Mesendoderm (in vitro differentiated cells): Measurements from ENCODE around the gene MAGEB6B.
"Not testable (repeated sequence)": the region's sequence is repeated elsewhere in the genome, so short reads cannot be mapped to it uniquely, and the experiment has no call there.

Experiments
- DNase-seq: peaks from one replicate; pipeline ENCODE4 v3.0.0; 2013
- H2AK5ac ChIP-seq: 2 replicates; pipeline ENCODE4 v1.6.1; 2013; ENCODE audit warnings: low read length, inconsistent platforms
- H2BK120ac ChIP-seq: 2 replicates; pipeline ENCODE4 v1.6.1; 2013; ENCODE audit warnings: low read depth, mild to moderate bottlenecking, low read length, moderate library complexity, mixed read lengths
- H2BK15ac ChIP-seq: replicated peaks from 2 replicates; pipeline ENCODE4 v1.6.1; 2013; ENCODE audit warnings: low read depth, mild to moderate bottlenecking, moderate library complexity
- H2BK5ac ChIP-seq: 2 replicates; pipeline ENCODE4 v1.6.1; 2013; ENCODE audit warnings: low read length, inconsistent platforms
- H3K18ac ChIP-seq: 2 replicates; pipeline ENCODE4 v1.6.1; 2013; ENCODE audit warnings: mild to moderate bottlenecking, low read length, mixed read lengths
- H3K23ac ChIP-seq: one replicate; pipeline ENCODE4 v1.6.1; 2013; ENCODE audit warnings: low read length
- H3K27ac ChIP-seq: 2 replicates; pipeline ENCODE4 v1.5.1; 2013; ENCODE audit warnings: low read depth, mild to moderate bottlenecking, inconsistent platforms, low read length, moderate library complexity
- H3K27me3 ChIP-seq: 2 replicates; pipeline ENCODE4 v1.6.1; 2013; ENCODE audit warnings: low read length, control low read depth, mild to moderate bottlenecking, inconsistent platforms; ENCODE audit not compliant: insufficient read depth, poor library complexity
- H3K36me3 ChIP-seq: 2 replicates; pipeline ENCODE4 v1.6.1; 2013; ENCODE audit warnings: low read length, inconsistent platforms; ENCODE audit not compliant: control insufficient read depth, insufficient read depth
- H3K4ac ChIP-seq: one replicate; pipeline ENCODE4 v1.6.1; 2013; ENCODE audit warnings: low read depth, mild to moderate bottlenecking, low read length, moderate library complexity
- H3K4me1 ChIP-seq: 2 replicates; pipeline ENCODE4 v1.6.1; 2013; ENCODE audit warnings: low read depth, low read length, inconsistent platforms; ENCODE audit not compliant: control insufficient read depth
- H3K4me2 ChIP-seq: 2 replicates; pipeline ENCODE4 v1.6.1; 2013; ENCODE audit warnings: low read length
- H3K4me3 ChIP-seq: 2 replicates; pipeline ENCODE4 v1.5.1; 2013; ENCODE audit warnings: mild to moderate bottlenecking, low read length
- H3K56ac ChIP-seq: one replicate; pipeline ENCODE4 v1.6.1; 2013; ENCODE audit warnings: low read length
- H3K79me1 ChIP-seq: 2 replicates; pipeline ENCODE4 v1.6.1; 2013; ENCODE audit warnings: low read length, inconsistent platforms
- H3K79me2 ChIP-seq: 2 replicates; pipeline ENCODE4 v1.6.1; 2013; ENCODE audit warnings: mild to moderate bottlenecking, low read length; ENCODE audit not compliant: control insufficient read depth, insufficient read depth
- H3K9ac ChIP-seq: 2 replicates; pipeline ENCODE4 v1.6.1; 2013; ENCODE audit warnings: low read length, inconsistent platforms
- H4K5ac ChIP-seq: one replicate; pipeline ENCODE4 v1.6.1; 2013; ENCODE audit warnings: low read length
- H4K8ac ChIP-seq: one replicate; pipeline ENCODE4 v1.6.1; 2013; ENCODE audit warnings: low read depth, mild to moderate bottlenecking, control low read depth, low read length, moderate library complexity
- WGBS: extraction: QIAGEN DNeasy Blood & Tissue Kit; methylation state at CpG from one replicate; pipeline ENCODE4 v1.1.7; 2013; ENCODE audit warnings: low lambda C conversion rate, missing lambda C conversion rate; ENCODE audit not compliant: insufficient coverage; ENCODE audit errors: extremely low coverage; 5-methylcytosine and 5-hydroxymethylcytosine counted together

The MAGEB6B gene

DNA sequence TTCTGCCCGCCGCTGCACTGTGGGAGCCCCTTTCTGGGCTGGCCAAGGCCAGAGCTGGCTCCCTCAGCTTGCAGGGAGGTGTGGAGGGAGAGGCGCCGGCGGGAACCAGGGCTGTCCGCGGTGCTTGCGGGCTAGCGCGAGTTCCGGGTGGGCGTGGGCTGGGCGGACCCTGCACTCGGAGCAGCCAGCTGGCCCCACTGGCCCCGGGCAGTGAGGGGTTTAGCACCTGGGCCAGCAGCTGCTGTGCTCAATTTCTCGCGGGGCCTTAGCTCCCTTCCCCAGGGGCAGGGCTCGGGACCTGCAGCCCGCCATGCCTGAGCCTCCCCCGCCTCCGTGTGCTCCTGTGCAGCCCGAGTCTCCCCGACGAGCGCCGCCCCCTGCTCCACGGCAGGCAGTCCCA, 44.3 kb downstream of the MAGEB6B start:
- H2BK120ac ChIP-seq, H3K27ac ChIP-seq, H3K18ac ChIP-seq, H3K4me3 ChIP-seq, H3K23ac ChIP-seq, H3K36me3 ChIP-seq, H3K4me2 ChIP-seq, H4K5ac ChIP-seq, H3K4ac ChIP-seq, H3K9ac ChIP-seq, H3K56ac ChIP-seq, H3K79me1 ChIP-seq, H2AK5ac ChIP-seq, H4K8ac ChIP-seq, H2BK5ac ChIP-seq, H3K79me2 ChIP-seq, DNase-seq, H3K27me3 ChIP-seq, H3K4me1 ChIP-seq, H2BK15ac ChIP-seq: not testable (repeated sequence)
- WGBS: no CpG with 5 or more reads among the region's 27 CpGs

DNA sequence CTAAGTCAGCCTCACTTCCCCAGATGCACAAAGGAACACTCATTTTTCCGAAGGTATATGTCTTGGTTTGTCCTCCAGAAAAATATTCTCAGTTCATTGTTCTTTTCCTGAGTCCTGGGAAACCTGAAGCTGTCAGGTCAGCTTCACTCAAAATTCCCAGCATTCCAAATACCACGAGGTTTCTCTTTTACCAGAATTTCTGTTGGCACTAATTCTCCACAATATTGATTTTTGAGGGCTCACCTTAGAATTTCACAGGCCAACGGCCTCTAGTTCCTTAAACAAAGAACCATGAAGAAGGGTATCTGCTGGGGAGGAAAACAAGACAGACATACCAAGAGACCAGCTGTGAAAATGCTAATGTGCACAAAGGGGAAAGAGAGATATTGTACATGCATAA, 47.6 kb downstream of the MAGEB6B start:
- Histone ChIP-seq H3K56ac (no peak overlapping the region), H2BK5ac (no peak overlapping the region), H3K9ac (no peak overlapping the region), H3K27me3 (no peaks in the 10 kb centered on the region), H3K36me3 (no peaks in the 10 kb centered on the region), H4K5ac (no peak overlapping the region), H3K4me2 (no peak overlapping the region), H3K4me3 (no peak overlapping the region), H3K79me2 (no peaks in the 10 kb centered on the region), H3K4ac (no peak overlapping the region), H3K23ac (no peak overlapping the region), H2BK120ac (no peak overlapping the region), H3K4me1 (no peaks in the 10 kb centered on the region), H2BK15ac (no peak overlapping the region), H4K8ac (no peak overlapping the region), H2AK5ac (no peak overlapping the region), H3K27ac (no peak overlapping the region), H3K79me1 (no peaks in the 10 kb centered on the region), H3K18ac (no peak overlapping the region)
- DNase-seq: no peak
- WGBS: no CpG with 5 or more reads among the region's 3 CpGs
